Caki2 (cell line): Measurements from ENCODE around the gene ZSCAN21. TPM values are rescaled to one million over a fixed set of nuclear protein-coding genes. Genes with fewer than 3 reads are reported as not detected.
"Not testable (repeated sequence)": the region's sequence is repeated elsewhere in the genome, so short reads cannot be mapped to it uniquely, and the experiment has no call there.

ENCODE experiments used
- DNase-seq: peaks from one replicate; pipeline ENCODE4 v3.0.0-alpha.2; 2015; ENCODE audit warnings: low read depth
- in situ Hi-C: cut with HindIII; loops from 2 replicates; pipeline ENCODE4 v1.10.0; 2016; ENCODE audit warnings: low sequenced_read_pairs, low pct_unique_long_range_greater_than_20kb, mixed read lengths
- total RNA-seq: library from RNA; depleted of rRNA; stranded (reverse); fragments of >200 nt; shearing (Covaris generic); gene quantifications from 2 replicates; pipeline ENCODE4 v1.2.3, GENCODE V29; 2014; ENCODE audit warnings: low replicate concordance; rRNA removed

ZSCAN21 gene
- 1.0 and 4.4 TPM in 2 replicates for total RNA-seq

DNA sequence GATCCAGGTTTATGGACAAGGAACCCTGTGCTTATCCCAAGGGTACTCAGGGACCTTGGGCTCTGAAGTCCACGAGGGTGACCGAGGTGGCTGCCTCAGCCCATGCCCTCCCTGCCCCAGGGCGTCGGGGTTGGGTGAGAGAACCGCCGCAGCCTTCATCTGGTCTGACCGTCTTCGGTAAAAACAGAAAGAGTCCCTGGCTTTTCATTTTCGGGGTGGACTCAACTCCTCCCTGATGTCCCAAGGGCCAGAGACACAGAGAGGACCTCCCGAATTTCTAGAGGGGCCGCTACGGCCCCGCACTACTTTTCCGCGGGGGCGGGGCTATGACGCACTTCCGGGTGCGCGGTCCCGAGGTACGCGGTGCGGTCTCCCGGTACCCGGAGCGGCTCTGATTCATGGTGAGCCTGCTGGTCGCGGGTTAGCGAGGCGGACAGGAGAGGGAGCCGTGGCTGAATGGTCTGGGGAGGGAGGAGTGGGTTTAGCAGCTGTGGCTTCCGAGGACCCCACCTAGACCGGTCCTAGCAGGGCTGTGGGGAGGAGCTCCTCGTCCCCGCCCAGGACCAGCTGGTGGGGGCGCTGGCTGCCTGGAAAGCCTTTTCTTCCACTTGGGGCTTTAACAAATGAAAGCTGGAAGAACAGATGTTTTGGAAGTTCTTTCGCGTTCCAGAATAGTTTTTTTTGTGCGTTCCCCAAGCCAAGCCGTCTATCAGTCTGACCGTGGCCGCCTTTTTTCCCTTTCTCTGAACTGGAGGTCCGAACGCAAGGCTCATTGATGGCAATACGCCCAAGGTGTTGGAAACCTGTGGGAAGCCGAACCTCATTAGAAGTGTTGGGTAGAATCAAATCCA lies at the start of gene ZSCAN21:
ZSCAN21 (plus strand) TSS at position 334 of the 851 bp plus-strand sequence. CDS start 7,233 bp downstream, outside the sequence.
- in situ Hi-C loops = no loop called here
- DNase-seq = peak; percentile 78

DNA sequence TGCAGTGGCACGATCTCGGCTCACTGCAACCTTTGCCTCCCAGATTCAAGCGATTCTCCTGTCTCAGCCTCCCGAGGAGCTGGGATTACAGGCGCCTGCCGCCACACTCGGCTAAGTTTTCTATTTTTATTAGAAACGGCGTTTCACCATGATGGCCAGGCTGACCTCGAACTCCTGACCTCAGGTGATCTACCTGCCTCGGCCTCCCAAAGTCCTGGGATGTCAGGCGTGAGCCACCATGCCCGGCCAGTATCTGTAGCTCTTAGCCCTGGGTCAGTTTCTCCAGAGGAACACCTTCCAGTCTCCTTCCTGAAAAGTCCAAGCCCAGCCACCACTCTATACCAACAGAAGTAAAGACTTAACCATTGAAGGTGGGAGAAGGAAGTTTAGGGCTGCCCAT lies 49.3 kb upstream of the ZSCAN21 start:
- in situ Hi-C loops = no loop called here
- DNase-seq = no peak

DNA sequence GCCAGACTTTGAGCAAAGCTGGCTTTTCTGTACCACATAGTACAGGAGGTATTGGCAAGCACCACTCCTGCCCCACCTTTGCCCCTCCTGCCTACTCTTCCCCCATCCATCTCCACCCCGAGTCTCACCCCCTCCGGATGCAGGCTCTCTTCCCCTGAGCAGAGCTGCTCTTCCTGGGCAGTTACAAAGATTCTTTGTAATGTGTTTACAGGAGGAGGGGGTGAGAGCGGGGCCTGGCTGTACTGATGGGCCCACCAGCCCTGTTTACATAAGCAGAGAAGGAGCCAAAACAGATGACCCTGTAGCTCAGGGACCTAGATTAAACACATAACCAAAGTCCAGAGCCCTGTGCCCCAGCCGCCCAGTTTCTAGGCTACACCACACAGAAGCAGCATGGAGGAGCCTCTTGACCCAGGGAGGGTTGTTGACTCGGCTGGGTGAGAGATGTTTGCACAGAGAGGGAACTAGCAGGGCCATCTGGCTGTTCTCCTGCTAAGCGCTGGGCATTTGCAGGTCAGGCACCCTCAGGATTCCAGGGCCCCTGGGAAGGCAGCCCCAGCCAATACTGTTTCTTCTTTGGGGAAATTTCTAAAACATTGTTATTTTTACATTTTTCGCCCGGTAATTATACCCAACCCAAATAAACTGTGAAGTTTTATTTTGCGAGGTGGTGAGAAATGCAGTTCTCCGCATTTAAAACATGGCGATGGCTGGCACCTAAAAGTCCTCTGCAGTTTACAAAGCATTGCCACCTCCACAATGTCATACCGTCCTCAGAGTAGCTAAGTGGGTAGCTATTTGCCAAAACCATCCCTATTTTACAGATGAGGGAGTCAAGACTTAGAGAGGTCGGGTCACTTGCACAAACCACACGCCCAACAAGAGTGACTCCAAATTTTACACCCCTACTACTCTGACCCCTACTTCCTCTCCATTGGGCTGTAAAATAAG lies 45.6 kb upstream of the ZSCAN21 start:
- DNase-seq = no peak
- in situ Hi-C loops = no loop called here

DNA sequence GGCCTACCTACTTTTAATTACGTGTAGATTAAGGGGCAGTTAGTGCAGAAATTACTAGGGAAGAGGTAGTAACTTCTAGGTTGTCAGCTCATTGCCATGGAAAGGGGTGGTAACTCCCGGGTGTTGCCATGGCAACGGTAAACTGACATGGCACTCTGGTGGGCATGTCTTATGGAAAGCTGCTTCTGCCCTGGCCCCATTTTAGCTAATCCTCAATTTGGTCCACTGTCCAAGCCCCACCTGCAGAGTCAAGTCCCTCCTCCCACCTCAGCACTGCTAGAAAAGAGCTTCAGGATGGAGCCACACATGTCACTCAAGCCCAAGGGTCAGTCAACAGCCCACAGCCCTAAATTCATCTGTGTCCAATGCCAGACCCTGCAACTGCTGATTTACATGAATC lies 41.7 kb upstream of the ZSCAN21 start:
- in situ Hi-C loops = no loop called here
- DNase-seq = no peak

DNA sequence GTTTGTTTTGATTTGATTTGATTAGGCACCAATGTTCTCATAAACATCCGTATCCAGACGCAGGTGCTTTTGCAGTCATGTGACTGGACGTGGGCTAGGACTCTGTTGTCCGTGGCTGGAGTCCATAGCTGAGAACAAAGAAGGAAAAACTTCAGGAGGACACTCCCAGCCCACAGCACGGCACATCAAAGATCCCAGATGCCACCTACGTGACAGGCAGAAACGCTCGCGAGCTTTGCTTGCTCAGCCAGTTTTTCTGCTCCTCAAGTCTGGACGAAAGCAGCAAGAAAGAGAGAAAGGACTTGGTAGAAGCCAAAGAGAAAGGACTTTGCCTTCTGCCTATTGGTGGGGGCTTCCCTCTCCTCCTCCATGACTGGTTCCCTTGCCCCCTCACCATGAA lies 41.0 kb upstream of the ZSCAN21 start:
- in situ Hi-C loops = no loop called here
- no peak for DNase-seq

DNA sequence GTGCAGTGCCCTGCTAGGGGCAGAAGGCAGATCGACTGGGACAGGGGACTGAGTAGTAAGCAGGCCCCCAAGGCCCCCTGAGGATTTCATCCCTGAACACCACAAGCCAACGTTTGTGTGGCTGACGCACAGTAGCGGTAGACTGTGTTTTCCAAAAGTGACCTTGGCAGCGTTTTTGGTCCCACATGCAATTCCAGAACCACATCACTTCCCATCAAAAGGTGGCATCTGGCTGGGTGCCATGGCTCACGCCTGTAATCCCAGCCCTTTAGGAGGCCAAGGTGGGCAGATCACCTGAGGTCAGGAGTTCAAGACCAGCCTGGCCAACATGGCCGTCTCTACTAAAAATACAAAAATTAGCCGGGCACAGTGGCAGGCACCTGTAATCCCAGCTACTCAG lies 39.6 kb upstream of the ZSCAN21 start:
- DNase-seq, in situ Hi-C loops: not testable (repeated sequence)

DNA sequence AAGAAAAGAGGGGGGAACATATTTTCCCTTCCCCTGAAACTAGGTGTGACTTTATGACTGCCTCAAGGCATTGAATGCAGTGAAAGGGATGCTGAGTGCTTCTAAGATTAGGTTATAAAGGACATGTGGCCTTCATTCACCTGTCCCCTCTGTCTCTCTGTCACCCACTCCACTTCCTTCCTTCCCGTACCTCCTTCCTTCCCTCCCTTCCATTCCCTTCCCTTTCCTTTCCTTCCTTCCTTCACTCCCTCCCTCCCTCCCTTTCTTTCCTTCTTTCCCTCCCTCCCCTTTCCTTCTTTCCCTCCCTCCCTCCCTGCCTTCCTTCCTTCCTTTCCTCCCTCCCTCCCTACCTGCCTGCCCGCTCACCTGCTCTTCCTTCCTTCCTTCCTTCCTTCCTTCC lies 38.7 kb upstream of the ZSCAN21 start:
- in situ Hi-C loops = no loop called here
- DNase-seq = no peak

DNA sequence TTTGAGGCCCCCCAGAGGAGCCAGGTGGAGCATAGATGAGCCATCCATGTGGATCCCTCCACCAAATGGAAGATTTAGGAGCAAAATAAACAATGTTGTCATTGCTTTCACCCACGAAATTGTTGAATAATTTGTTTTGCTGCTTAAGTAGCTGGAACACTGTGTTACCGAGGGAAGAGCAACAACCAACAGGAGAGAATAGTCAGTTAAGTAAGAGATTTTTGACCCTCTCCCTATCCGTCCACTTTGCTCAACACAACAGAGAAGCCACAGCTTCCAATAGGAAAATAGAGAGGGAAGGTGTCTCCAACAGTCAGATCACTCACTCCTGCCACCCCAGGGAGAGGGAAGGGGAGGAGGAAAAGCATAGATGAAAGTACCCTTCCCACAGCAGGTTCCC lies 38.1 kb upstream of the ZSCAN21 start:
- in situ Hi-C loops = no loop called here
- no peak for DNase-seq

DNA sequence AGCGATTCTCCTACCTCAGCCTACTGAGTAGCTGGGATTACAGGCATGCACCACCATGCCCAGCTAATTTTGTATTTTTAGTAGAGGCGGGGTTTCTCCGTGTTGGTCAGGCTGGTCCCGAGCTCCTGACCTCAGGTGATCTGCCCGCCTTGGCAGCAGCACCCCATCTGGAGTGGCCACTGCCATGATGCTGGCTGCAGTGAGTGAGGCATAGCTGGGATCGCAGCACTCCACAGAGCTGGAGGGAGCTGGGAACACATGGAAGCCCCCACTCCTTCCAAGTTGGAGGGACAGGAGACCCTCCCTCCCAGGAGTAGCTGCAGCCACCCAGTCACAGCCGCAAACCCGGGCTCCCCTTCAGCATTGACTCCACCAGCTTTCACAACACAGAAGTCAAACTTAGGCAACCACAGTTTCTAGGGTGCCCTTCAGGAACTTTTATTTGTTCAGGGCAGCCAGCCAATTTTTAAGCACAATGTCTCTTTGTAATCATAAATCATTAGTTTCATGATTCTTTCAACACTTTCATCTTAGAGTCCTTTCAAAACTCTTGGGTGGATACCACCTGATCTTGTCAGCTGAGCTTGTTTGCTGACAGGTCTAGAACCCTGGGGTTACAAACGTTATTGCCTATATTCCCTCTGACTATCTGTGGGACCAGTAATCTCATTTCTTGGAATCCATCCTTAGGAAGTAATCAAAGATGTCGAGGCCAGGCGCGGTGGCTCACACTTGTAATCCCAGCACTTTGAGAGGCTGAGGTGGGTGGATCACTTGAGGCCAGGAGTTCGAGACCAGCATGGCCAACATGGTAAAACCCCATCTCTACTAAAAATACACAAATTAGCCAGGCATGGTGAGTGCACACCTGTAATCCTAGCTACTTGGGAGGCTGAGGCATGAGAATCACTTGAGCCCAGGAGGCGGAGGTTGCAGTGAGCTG lies 36.9 kb upstream of the ZSCAN21 start:
- in situ Hi-C loops, DNase-seq: not testable (repeated sequence)

DNA sequence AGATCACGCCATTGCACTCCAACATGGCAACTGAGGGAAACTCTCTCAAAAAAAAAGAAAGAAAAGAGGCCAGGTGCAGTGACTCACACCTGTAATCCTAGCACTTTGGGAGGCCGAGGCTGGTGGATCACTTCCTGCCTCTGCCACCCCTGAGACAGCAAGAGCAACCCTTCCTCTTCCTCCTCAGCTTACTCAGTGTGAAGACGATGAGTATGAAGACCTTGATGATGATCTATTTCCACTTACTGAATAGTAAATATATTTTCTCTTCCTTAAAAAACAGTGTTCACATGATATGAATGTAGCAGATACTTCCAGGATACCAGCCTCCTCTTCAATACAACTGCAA lies 36.3 kb upstream of the ZSCAN21 start:
- no peak for DNase-seq
- in situ Hi-C loops = no loop called here

DNA sequence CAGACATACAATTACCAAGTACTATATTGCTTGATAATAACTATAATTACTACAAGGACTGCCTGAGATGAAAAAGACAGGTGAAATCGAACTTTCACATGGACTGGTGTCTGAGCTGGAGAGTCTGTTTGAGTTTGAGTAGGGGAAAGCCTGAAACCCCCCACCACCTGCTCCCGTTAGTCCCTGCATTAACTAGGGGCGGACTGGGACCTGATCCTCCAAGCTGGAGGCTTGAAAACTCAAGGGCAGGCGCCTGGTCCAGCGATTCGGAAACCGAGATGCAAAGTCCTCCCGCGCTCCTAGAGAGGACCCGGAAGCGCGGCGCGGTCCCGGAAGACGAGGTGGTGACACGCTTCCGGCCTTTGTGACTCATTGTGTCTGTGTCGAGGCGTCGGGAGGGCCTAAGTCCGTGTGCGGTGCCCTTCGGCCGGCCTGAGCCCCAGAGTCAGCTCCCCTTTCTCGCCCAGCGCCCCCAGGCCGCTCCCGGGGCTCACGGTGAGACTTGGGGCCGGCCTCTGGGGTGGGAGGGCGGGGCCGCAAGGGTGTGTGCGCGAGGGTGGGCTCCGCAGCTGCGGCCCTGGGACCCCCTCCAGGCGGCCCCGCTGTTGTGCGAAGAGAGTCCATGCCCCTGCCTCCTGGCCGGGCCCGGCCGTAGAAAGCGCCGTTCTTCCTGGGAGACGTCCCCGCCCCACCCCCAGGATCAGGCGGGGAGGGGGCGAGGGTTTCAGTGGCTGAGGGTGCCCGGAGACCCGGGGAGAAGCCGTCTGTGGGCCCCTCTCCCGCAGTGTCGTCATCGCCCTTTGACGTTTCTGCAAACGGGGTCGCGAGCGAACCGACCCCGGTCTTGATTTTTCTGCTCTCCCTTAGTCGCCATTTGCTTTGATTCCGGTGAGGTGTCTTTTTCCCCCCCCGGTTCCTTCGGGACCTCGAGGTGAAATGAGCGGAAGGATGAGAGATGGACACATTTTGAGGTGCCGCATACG lies 34.1 kb upstream of the ZSCAN21 start, which contains the start of gene ZKSCAN1:
ZKSCAN1 (plus strand) TSS at position 365 of the 983 bp plus-strand sequence. CDS start 7,911 bp downstream, outside the sequence.
- DNase-seq = peak; percentile 74
- in situ Hi-C loops = no loop called here

DNA sequence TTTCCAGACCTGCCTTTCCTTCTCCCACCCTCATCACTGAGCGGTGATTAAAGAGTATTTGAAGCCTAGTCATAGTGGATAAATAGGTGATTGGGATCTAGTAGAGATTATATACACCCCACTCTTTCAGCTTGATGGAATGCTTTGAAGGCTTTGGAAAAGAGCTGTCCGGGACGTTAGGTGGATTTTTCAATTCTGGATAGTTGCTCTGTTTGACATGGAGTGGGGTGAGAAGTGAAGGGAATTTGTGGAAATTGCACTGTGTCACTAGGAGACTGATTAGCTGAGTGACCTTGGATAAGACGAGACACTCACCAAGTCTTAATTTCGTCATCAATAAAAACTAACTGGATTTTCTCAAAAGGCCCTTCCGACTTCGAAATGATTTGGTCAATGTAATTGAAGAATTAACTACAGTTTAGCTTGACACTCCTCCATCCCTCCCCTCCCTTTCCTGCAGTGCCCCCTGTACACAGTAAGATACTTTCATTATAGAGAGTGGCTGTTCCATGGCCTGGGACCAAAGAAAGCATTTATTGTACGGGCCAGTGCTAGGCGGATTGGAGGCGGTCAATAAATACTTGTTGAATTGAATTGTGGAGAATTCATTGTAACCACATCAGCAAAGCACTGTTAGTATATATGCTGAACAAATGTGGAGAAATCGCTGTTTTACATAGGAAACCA lies 33.2 kb upstream of the ZSCAN21 start:
- DNase-seq = no peak
- in situ Hi-C loops = no loop called here

DNA sequence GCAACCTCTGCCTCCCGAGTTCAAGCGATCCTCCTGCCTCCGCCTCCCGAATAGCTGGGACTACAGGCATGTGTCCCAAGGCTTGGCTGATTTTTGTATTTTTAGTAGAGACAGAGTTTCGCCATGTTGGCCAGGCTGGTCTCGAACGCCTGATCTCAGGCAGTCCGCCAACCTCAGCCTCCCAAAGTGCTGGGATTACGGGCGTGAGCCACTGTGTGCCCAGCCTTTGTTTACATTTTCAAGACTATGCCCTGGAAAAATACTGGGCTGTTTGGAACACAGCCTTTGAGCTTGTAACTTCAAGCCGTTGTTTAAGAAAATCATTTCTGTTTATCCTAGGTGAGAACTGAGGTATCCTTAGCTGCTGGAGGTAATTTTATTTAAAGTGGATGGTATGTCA lies 32.3 kb upstream of the ZSCAN21 start:
- no peak for DNase-seq
- in situ Hi-C loops = no loop called here

DNA sequence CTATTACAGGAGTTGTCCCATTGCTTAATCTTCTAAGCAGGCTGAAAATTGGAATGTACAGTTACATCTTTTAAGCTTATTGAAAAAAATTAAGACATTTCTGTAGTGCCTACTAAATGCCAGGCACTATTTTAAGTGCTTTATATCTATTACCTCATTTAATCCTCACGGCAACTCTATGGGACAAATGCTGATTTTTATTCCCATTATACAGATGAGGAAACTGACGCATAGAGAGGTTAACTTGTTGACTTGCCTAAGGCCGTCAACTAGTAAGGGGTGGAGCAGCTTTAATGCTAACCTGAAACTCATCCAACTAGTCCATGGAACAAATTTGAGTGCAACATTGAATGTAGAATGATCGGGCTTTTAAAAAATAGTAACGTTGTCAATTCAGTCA lies 31.7 kb upstream of the ZSCAN21 start:
- no peak for DNase-seq
- in situ Hi-C loops = no loop called here

DNA sequence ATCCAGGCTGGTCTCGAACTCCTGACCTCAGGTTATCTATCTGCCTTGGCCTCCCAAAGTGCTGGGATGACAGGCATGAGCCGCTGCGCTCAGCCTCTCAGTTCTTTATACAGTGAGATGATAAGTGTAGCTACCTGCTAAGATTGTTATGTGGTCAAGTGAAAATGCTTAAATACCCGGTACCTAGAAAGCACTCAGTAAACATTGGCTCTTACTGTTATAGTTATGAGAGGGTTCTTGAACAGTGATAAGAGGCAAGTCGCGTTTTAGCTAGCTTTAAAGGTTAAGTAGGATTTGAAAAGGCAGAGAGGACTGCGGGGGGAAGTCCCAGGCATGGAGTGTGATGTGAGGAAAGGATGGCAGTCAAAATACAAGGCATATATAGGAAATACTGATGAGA lies 29.7 kb upstream of the ZSCAN21 start:
- DNase-seq = no peak
- in situ Hi-C loops = no loop called here

DNA sequence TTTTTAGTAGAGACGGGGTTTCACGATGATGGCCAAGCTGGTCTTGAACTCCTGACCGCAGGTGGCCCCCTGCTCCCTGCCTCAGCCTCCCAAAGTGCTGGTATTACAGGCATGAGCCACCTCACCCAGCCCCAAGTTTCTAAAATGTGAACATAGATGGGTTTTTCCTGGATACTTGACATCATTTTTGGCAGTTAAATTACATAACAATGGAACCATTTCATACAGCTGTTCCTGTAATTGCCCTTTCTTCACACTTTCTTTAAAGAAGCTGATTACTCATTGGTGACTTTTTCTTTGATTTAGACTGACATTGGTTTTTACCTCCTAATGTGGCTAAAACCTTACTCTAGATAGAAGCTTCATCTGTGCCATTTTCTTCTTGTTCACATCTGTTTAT lies 28.3 kb upstream of the ZSCAN21 start:
- in situ Hi-C loops = no loop called here
- DNase-seq = no peak
